Activated CD4-positive, alpha-beta T cell treated with anti-CD3 and anti-CD28 coated beads, Interleukin-2, amount 50 U/mL, for 48 hours (primary cell): ENCODE measurements around the gene PET100.

Source experiments
- DNase-seq, 2 experiments: peaks; one replicate each; pipeline ENCODE4 v3.0.0-alpha.2; 2020

The PET100 gene

GRCh38 chr19:7635670-7636069, 6.1 kb downstream of the PET100 start:
- no peak for DNase-seq

- no peak for DNase-seq
These were observed 6.7 kb downstream of the PET100 start for GRCh38 chr19:7636317-7636690.

- DNase-seq: peak; percentile 91
These were observed 7.2 kb downstream of the PET100 start, which contains the start of gene STXBP2 for GRCh38 chr19:7636691-7637373. Gene STXBP2 (plus strand): TSS chr19:7637110. CDS start chr19:7637150, 40 bp downstream.

GRCh38 chr19:7637374-7638256, 8.0 kb downstream of the PET100 start:
- peak; percentile 12 to 24 for DNase-seq

GRCh38 chr19:7638802-7639465, 9.3 kb downstream of the PET100 start:
- DNase-seq: no peak

GRCh38 chr19:7639863-7640348, 10.3 kb downstream of the PET100 start:
- DNase-seq: no peak

GRCh38 chr19:7640803-7641202, 11.2 kb downstream of the PET100 start:
- no peak for DNase-seq

- no peak for DNase-seq
These were observed 12.0 kb downstream of the PET100 start for GRCh38 chr19:7641290-7642276.

GRCh38 chr19:7642295-7643030, 12.9 kb downstream of the PET100 start:
- DNase-seq: no peak

- DNase-seq: no peak
These were observed 13.4 kb downstream of the PET100 start for GRCh38 chr19:7643031-7643415.

GRCh38 chr19:7643629-7644549, 14.3 kb downstream of the PET100 start:
- peak; percentile 26 to 32 for DNase-seq

- no peak for DNase-seq
These were observed 14.9 kb downstream of the PET100 start for GRCh38 chr19:7644550-7644877.

GRCh38 chr19:7645163-7645562, 15.6 kb downstream of the PET100 start:
- no peak for DNase-seq

- DNase-seq: no peak
These were observed 16.2 kb downstream of the PET100 start for GRCh38 chr19:7645656-7646425.

GRCh38 chr19:7646426-7646700, 16.8 kb downstream of the PET100 start:
- DNase-seq: no peak

GRCh38 chr19:7647156-7647555, 17.6 kb downstream of the PET100 start:
- DNase-seq: no peak

- no peak for DNase-seq
These were observed 18.8 kb downstream of the PET100 start for GRCh38 chr19:7648265-7649014.

GRCh38 chr19:7650148-7650547, 20.6 kb downstream of the PET100 start:
- DNase-seq: no peak

- DNase-seq: peak; percentile 87 to 90
These were observed 22.6 kb downstream of the PET100 start for GRCh38 chr19:7652061-7652641.
